Natural killer cell (primary cell): ENCODE data around the gene SSBP4. TPM values are rescaled to one million over a fixed set of nuclear protein-coding genes. Genes with fewer than 3 reads are reported as not detected.

Experiments
- ATAC-seq, 3 donors: fragments of 150-1000 bp in 2 of 3; fragments of 200-7000 bp in 1 of 3; cut with Tn5 transposase; 1 replicate in 1 of 3; 2 replicates in 2 of 3; pipeline ENCODE4 v1.10.0; 2021; ENCODE audit warnings: mild to moderate bottlenecking in 2 of 3, moderate library complexity in 2 of 3
- DNase-seq, 2 donors: peaks; one replicate each; pipeline versions ENCODE4 v3.0.0 to v3.0.0-alpha.2; 2013 to 2021; ENCODE audit warnings: mixed read lengths in 1 of 2
- H3K27ac ChIP-seq: one replicate; pipeline ENCODE4 v1.5.1; 2013; ENCODE audit warnings: mild to moderate bottlenecking, low read length
- H3K27me3 ChIP-seq: one replicate; pipeline ENCODE4 v1.6.1; 2013; ENCODE audit warnings: low read length; ENCODE audit not compliant: control insufficient read depth, insufficient read depth
- H3K36me3 ChIP-seq: one replicate; pipeline ENCODE4 v1.6.1; 2013; ENCODE audit warnings: low read length; ENCODE audit not compliant: control insufficient read depth, insufficient read depth
- H3K4me1 ChIP-seq: one replicate; pipeline ENCODE4 v1.6.1; 2013; ENCODE audit warnings: low read length; ENCODE audit not compliant: control insufficient read depth, insufficient read depth
- H3K4me3 ChIP-seq: one replicate; pipeline ENCODE4 v1.5.1; 2013; ENCODE audit warnings: low read length
- H3K9me3 ChIP-seq: one replicate; pipeline ENCODE4 v1.6.1; 2013; ENCODE audit warnings: low read length; ENCODE audit not compliant: control insufficient read depth, insufficient read depth
- H3K27ac Mint-ChIP-seq, 2 donors: one replicate each; pipeline ENCODE4 v1.8.0; 2022; ENCODE audit warnings: mild to moderate bottlenecking in 2 of 2, mixed read lengths in 2 of 2, moderate library complexity in 1 of 2
- H3K27me3 Mint-ChIP-seq, 2 donors: one replicate each; pipeline ENCODE4 v1.8.0; 2022; ENCODE audit warnings: low read depth in 2 of 2, mixed read lengths in 2 of 2
- H3K36me3 Mint-ChIP-seq: one replicate; pipeline ENCODE4 v1.8.0; 2022; ENCODE audit warnings: mixed read lengths
- H3K4me1 Mint-ChIP-seq, 2 donors: one replicate each; pipeline ENCODE4 v1.8.0; 2022; ENCODE audit warnings: mixed read lengths in 2 of 2
- H3K4me3 Mint-ChIP-seq: one replicate; pipeline ENCODE4 v1.8.0; 2022; ENCODE audit warnings: mild to moderate bottlenecking, moderate library complexity, mixed read lengths
- H3K9me3 Mint-ChIP-seq, 2 donors: one replicate each; pipeline ENCODE4 v1.8.0; 2022; ENCODE audit warnings: mixed read lengths in 2 of 2
- CTCF ChIP-seq: fragments of 200-600 bp; IDR thresholded peaks from one replicate; pipeline ENCODE4 v1.8.0; 2022; ENCODE audit warnings: antibody characterized with exemption
- WGBS: methylation state at CpG from one replicate; pipeline ENCODE4 v1.1.7; 2013; ENCODE audit warnings: missing lambda C conversion rate; ENCODE audit not compliant: insufficient coverage; 5-methylcytosine and 5-hydroxymethylcytosine counted together
- intact Hi-C: fragments of 100-400 bp; cut with micrococcal nuclease; formaldehyde crosslinking; loops from one replicate; pipeline ENCODE4 v1.14.2; 2022
- total RNA-seq, 4 donors: library from RNA; stranded (reverse); fragments of 120-200 nt in 1 of 4; gene quantifications; one replicate each; pipeline versions ENCODE4 v1.2.3 to v1.2.4, GENCODE V29; 2013 to 2022

The SSBP4 gene
- total RNA-seq, 3 donors from 2014 or later (not counting 1 experiment from before 2014, with no cell fraction given): 137 to 169 (median 158) TPM

GRCh38 chr19:18420930-18421329 is 1.7 kb downstream of the SSBP4 start:
- DNase-seq: peak in 1 of 2 donors; percentile 34
- H3K4me1 Mint-ChIP-seq: peaks cover 70 to 91% of the 10 kb centered on the region in 2 donors
- WGBS: 70% methylated on average over 2 of the region's 2 CpGs

GRCh38 chr19:18421371-18421959 is 2.3 kb downstream of the SSBP4 start:
- H3K4me3 Mint-ChIP-seq: peak overlapping the region; percentile 91
- no peaks in the 10 kb centered on the region for H3K27me3 Mint-ChIP-seq
- no peak for ATAC-seq
- no peaks in the 10 kb centered on the region for H3K9me3 Mint-ChIP-seq
- peak in 1 of 2 donors; percentile 37 for DNase-seq
- no peak overlapping the region for H3K4me3 ChIP-seq
- no peak for TF ChIP-seq CTCF
- peaks cover 3% of the 10 kb centered on the region for H3K36me3 ChIP-seq
- H3K27me3 ChIP-seq: no peaks in the 10 kb centered on the region
- no peaks in the 10 kb centered on the region for H3K9me3 ChIP-seq
- intact Hi-C loops: no loop called here
- peaks cover 69 to 91% of the 10 kb centered on the region in 2 donors for H3K4me1 Mint-ChIP-seq
- peaks cover 88% of the 10 kb centered on the region for H3K4me1 ChIP-seq
- H3K27ac ChIP-seq: peak overlapping the region; percentile 73
- no peaks in the 10 kb centered on the region for H3K36me3 Mint-ChIP-seq
- peak overlapping the region; percentile 86 to 97 for H3K27ac Mint-ChIP-seq
- WGBS: 76% methylated on average over 11 of the region's 12 CpGs

More at GRCh38 chr19:18420930-18421329, 1.7 kb downstream of the SSBP4 start:
- no peaks in the 10 kb centered on the region for H3K9me3 ChIP-seq
- no peak for ATAC-seq
- no peaks in the 10 kb centered on the region for H3K27me3 ChIP-seq
- intact Hi-C loops: no loop called here
- H3K36me3 ChIP-seq: peaks cover 1% of the 10 kb centered on the region
- no peak for TF ChIP-seq CTCF
- peak overlapping the region; percentile 73 for H3K4me3 ChIP-seq
- H3K27me3 Mint-ChIP-seq: no peaks in the 10 kb centered on the region
- H3K36me3 Mint-ChIP-seq: no peaks in the 10 kb centered on the region
- H3K27ac ChIP-seq: peak overlapping the region; percentile 73
- peak overlapping the region; percentile 86 to 97 for H3K27ac Mint-ChIP-seq
- no peaks in the 10 kb centered on the region for H3K9me3 Mint-ChIP-seq
- H3K4me1 ChIP-seq: peaks cover 88% of the 10 kb centered on the region
- H3K4me3 Mint-ChIP-seq: peak overlapping the region; percentile 91

- TF ChIP-seq CTCF: no peak
- H3K27ac ChIP-seq: peak overlapping the region; percentile 48
- Mint-ChIP-seq H3K9me3 (no peaks in the 10 kb centered on the region), H3K27me3 (no peaks in the 10 kb centered on the region), H3K4me1 (peaks cover 60 to 82% of the 10 kb centered on the region in 2 donors), H3K4me3 (peak overlapping the region; percentile 91), H3K36me3 (no peaks in the 10 kb centered on the region), H3K27ac (peak overlapping the region; percentile 86 to 97)
- no peak for ATAC-seq
- intact Hi-C loops: no loop called here
- H3K4me3 ChIP-seq: no peak overlapping the region
- H3K27me3 ChIP-seq: no peaks in the 10 kb centered on the region
- H3K36me3 ChIP-seq: peaks cover 3% of the 10 kb centered on the region
- 40% methylated on average over 14 of the region's 14 CpGs for WGBS
- DNase-seq: peak in 1 of 2 donors; percentile 69
- peaks cover 84% of the 10 kb centered on the region for H3K4me1 ChIP-seq
- H3K9me3 ChIP-seq: no peaks in the 10 kb centered on the region
Measured at GRCh38 chr19:18422530-18423191, 3.5 kb downstream of the SSBP4 start.
